Measurements from ENCODE around the gene CDK19.

GRCh38 chr6:110592765-110593164, 222.5 kb downstream of the CDK19 start:
- TF ChIP-seq CTCF (conservative IDR thresholded peaks at IDR 0.05 in 1 of 2, IDR thresholded peaks at IDR 0.05 in 1 of 2; ENCODE audit: low read depth in 1 of 2, low read length in 2 of 2) (no peak), EZH2 (IDR thresholded peaks at IDR 0.05; ENCODE audit: low read length, missing control alignments) (no peak)
